Gastroesophageal sphincter (tissue), 4 donors: ENCODE data around the gene MRPL12. TPM values are rescaled to one million over a fixed set of nuclear protein-coding genes. Genes with fewer than 3 reads are reported as not detected.

ENCODE experiments used
- ATAC-seq: fragments of 150-250 bp; one replicate; pipeline ENCODE4 v1.9.1; 2016; ENCODE audit warnings: mild to moderate bottlenecking, moderate library complexity
- H3K27ac ChIP-seq, 4 donors: fragments of 200-600 bp; sonication (generic) in 3 of 4; 1 replicate in 3 of 4; 2 replicates in 1 of 4; pipeline ENCODE4 v1.5.1; 2016 to 2019
- H3K27me3 ChIP-seq: fragments of 200-600 bp; sonication (generic); one replicate; pipeline ENCODE4 v1.5.1; 2019
- H3K36me3 ChIP-seq, 2 donors: fragments of 200-600 bp; sonication (generic); one replicate each; pipeline ENCODE4 v1.5.1; 2019; ENCODE audit warnings: control low read depth in 1 of 2
- H3K4me1 ChIP-seq, 3 donors: fragments of 200-600 bp; sonication (generic); 1 replicate in 2 of 3; 2 replicates in 1 of 3; pipeline ENCODE4 v1.5.1; 2016 to 2019; ENCODE audit warnings: control low read depth in 2 of 3
- H3K4me3 ChIP-seq, 2 donors: fragments of 200-600 bp; sonication (generic); one replicate each; pipeline ENCODE4 v1.5.1; 2019; ENCODE audit warnings: mild to moderate bottlenecking in 1 of 2, moderate library complexity in 1 of 2
- H3K9me3 ChIP-seq, 3 donors: fragments of 200-600 bp; sonication (generic); one replicate each; pipeline ENCODE4 v1.5.1; 2017 to 2019; ENCODE audit warnings: control low read depth in 2 of 3
- EP300 ChIP-seq: sonication (generic); formaldehyde crosslinking; IDR thresholded peaks from one replicate; pipeline ENCODE4 v1.6.1; 2017; ENCODE audit warnings: antibody characterized with exemption, mild to moderate bottlenecking
- POLR2A ChIP-seq, 2 donors: fragments of 450-650 bp; IDR thresholded peaks; one replicate each; pipeline ENCODE4 v1.6.1; 2017; ENCODE audit warnings: antibody characterized with exemption in 2 of 2, mild to moderate bottlenecking in 2 of 2, moderate library complexity in 1 of 2
- POLR2AphosphoS5 ChIP-seq: sonication (generic); formaldehyde crosslinking; IDR thresholded peaks from one replicate; pipeline ENCODE4 v1.6.1; 2017; ENCODE audit warnings: antibody characterized with exemption
- WGBS, 2 donors: methylation state at CpG; one replicate each; pipeline ENCODE4 v1.1.5; 2018; ENCODE audit warnings: low coverage in 1 of 2; 5-methylcytosine and 5-hydroxymethylcytosine counted together
- total RNA-seq, 4 donors: library from RNA; depleted of rRNA; stranded (reverse); fragments of >200 nt; gene quantifications; one replicate each; pipeline ENCODE4 v1.1.0, GENCODE V29; 2016
- TF ChIP-seq, protein P1 (sequence below), 4 experiments: fragments of 200-600 bp in 2 of 4; fragments of 450-650 bp in 2 of 4; sonication (generic) in 1 of 4; IDR thresholded peaks; one replicate each; pipeline ENCODE4 v1.5.1; 2017 to 2019; ENCODE audit warnings: antibody characterized with exemption in 4 of 4, mild to moderate bottlenecking in 2 of 4, moderate library complexity in 2 of 4

MRPL12 gene
- total RNA-seq, 4 donors from 2014 or later: 27.5 to 42.9 (median 29.3) TPM

DNA sequence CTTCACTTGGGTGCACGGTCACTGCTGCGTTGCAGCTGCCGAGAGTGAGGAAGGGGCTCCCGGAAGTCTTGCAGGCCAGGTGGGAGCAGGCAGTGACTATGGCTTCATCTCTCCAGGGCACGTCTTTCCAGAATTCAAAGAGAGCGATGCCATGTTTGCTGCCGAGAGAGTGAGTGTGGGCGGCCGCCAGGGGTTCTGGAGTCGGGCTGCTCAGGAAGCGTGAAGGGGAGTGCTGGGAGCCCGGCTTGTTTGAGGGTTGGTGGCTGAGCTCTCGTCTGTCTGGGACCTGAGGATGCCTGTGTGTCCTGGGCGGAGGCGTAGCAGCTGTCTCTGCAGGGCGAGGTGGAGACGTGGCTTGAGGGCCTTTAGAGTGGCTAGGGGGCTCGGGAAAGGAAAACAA lies 13.1 kb upstream of the MRPL12 start:
- Histone ChIP-seq H3K27me3 (no peaks in the 10 kb centered on the region), H3K4me1 (peaks cover 0 to 24% (median 6%) of the 10 kb centered on the region in 3 donors), H3K9me3 (no peaks in the 10 kb centered on the region), H3K4me3 (no peak overlapping the region), H3K36me3 (peaks cover 0 to 94% of the 10 kb centered on the region in 2 donors), H3K27ac (no peak overlapping the region)
- ATAC-seq: no peak
- WGBS, 2 donors: 78 to 100% methylated on average over 1 to 4 of the region's 18 CpGs
- TF ChIP-seq EP300: no peak
- TF ChIP-seq, protein P1, sequence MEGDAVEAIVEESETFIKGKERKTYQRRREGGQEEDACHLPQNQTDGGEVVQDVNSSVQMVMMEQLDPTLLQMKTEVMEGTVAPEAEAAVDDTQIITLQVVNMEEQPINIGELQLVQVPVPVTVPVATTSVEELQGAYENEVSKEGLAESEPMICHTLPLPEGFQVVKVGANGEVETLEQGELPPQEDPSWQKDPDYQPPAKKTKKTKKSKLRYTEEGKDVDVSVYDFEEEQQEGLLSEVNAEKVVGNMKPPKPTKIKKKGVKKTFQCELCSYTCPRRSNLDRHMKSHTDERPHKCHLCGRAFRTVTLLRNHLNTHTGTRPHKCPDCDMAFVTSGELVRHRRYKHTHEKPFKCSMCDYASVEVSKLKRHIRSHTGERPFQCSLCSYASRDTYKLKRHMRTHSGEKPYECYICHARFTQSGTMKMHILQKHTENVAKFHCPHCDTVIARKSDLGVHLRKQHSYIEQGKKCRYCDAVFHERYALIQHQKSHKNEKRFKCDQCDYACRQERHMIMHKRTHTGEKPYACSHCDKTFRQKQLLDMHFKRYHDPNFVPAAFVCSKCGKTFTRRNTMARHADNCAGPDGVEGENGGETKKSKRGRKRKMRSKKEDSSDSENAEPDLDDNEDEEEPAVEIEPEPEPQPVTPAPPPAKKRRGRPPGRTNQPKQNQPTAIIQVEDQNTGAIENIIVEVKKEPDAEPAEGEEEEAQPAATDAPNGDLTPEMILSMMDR (IDR thresholded peaks at IDR 0.05): no peak

DNA sequence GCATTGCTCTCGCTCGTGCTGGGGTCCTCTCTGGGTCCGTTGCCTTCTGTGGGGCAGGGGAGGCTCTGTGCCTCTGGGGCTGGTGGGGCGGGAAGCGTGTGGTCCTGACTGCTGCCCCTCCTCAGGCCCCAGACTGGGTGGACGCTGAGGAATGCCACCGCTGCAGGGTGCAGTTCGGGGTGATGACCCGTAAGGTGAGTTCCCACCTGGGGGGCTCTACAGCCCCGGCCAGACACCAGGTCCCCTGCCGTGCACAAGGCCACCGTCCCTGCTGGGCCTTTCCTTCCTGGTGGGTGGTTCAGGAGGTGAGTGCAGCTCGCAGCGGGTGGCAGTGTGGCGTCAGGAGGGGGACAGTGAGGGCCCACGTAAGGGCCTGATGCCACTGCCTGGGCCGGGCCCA lies 12.6 kb upstream of the MRPL12 start:
- Histone ChIP-seq H3K4me3 (no peak overlapping the region), H3K27ac (no peak overlapping the region), H3K4me1 (peaks cover 0 to 19% (median 1%) of the 10 kb centered on the region in 3 donors), H3K27me3 (no peaks in the 10 kb centered on the region), H3K36me3 (peaks cover 0 to 99% of the 10 kb centered on the region in 2 donors), H3K9me3 (no peaks in the 10 kb centered on the region)
- TF ChIP-seq POLR2AphosphoS5 (no peak), POLR2A (IDR thresholded peaks at IDR 0.05) (no peak), EP300 (no peak)
- TF ChIP-seq, protein P1 (IDR thresholded peaks at IDR 0.05): no peak
- 60% methylated on average over 2 of the region's 17 CpGs; no CpG with 5 or more reads in 1 of the 2 donors for whole genome bisulfite sequencing, 2 donors
- ATAC-seq: no peak

DNA sequence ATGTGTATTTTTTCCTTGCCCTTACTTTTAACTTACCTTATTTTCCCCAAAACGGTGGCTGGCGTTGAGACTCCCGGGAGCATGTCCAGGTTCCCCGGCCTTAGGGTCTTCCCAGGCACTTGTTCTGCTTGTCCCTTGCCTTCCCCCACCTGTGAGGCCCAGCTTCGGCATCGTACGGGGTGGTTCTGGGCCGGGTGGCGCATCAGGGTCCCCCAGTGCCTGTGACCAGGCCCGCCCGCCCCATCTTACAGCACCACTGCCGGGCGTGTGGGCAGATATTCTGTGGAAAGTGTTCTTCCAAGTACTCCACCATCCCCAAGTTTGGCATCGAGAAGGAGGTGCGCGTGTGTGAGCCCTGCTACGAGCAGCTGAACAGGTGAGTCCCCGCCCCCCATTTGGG lies 12.0 kb upstream of the MRPL12 start:
- no peak for ATAC-seq
- TF ChIP-seq POLR2A (IDR thresholded peaks at IDR 0.05): no peak
- TF ChIP-seq, protein P1 (IDR thresholded peaks at IDR 0.05): no peak
- no peak for TF ChIP-seq EP300
- TF ChIP-seq POLR2AphosphoS5: no peak
- no peak overlapping the region for H3K27ac ChIP-seq
- H3K36me3 ChIP-seq: peaks cover 0 to 100% of the 10 kb centered on the region in 2 donors
- no peaks in the 10 kb centered on the region for H3K9me3 ChIP-seq
- peaks cover 0 to 12% (median 0%) of the 10 kb centered on the region in 3 donors for H3K4me1 ChIP-seq
- no peaks in the 10 kb centered on the region for H3K27me3 ChIP-seq
- H3K4me3 ChIP-seq: no peak overlapping the region
- WGBS, 2 donors: 92% methylated on average over 3 of the region's 18 CpGs; no CpG with 5 or more reads in 1 of the 2 donors

DNA sequence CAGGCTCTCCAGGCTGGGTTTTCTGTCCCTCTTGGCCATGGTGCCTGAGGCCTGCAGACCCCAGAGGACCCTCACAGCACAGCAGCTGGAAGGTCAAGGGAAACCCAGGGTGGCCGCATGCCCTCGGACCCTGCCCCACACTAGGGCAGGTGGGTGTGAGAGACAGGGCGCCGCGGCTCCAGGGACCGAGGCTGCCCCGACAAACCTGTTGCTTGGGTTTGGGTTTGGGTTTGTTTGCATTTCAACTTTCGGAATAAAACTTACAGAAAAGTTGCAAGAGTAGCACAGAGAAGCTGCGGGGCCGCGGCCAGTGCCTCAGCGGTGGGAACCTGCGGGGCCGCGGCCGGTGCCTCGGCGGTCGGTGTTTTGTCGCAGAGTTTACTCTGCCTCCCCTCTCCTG lies 11.6 kb upstream of the MRPL12 start:
- no peak overlapping the region for H3K27ac ChIP-seq
- H3K27me3 ChIP-seq: no peaks in the 10 kb centered on the region
- TF ChIP-seq, protein P1 (IDR thresholded peaks at IDR 0.05): no peak
- TF ChIP-seq POLR2A (IDR thresholded peaks at IDR 0.05) (no peak), POLR2AphosphoS5 (no peak), EP300 (no peak)
- 96% methylated on average over 9 to 12 of the region's 20 CpGs for WGBS, 2 donors
- ATAC-seq: no peak
- H3K36me3 ChIP-seq: peaks cover 0 to 100% of the 10 kb centered on the region in 2 donors
- H3K4me1 ChIP-seq: peaks cover 0 to 8% (median 0%) of the 10 kb centered on the region in 3 donors
- H3K4me3 ChIP-seq: no peak overlapping the region
- H3K9me3 ChIP-seq: no peaks in the 10 kb centered on the region

DNA sequence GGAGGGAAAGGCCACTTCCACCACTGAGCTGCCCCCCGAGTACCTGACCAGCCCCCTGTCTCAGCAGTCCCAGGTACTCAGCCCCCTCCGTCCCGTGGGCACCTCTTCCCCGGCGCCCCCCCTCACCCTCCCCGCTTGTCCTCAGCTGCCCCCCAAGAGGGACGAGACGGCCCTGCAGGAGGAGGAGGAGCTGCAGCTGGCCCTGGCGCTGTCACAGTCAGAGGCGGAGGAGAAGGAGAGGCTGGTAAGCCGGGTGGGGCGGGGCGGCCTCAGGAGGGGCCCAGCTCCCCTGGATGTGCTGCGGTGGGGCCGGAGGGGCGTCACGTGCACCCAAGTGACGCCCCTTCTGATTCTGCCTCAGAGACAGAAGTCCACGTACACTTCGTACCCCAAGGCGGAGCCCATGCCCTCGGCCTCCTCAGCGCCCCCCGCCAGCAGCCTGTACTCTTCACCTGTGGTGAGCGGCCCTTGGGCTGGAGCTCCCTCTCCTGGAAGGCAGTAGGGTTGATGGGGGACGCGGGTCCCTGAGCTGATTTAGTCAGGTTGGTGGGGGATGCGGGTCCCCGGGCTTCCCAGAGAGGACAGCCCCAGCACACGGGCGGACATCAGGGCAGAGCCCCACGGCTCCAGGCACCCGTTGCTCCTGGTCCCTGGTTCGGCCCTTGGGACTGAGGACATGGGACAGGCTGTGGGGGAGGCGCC lies 9.5 kb upstream of the MRPL12 start:
- no peak for ATAC-seq
- Histone ChIP-seq H3K36me3 (peaks cover 0 to 100% of the 10 kb centered on the region in 2 donors), H3K27ac (no peak overlapping the region), H3K4me1 (no peaks in the 10 kb centered on the region), H3K9me3 (no peaks in the 10 kb centered on the region), H3K27me3 (no peaks in the 10 kb centered on the region), H3K4me3 (no peak overlapping the region)
- TF ChIP-seq EP300 (no peak), POLR2A (IDR thresholded peaks at IDR 0.05) (no peak), POLR2AphosphoS5 (no peak)
- TF ChIP-seq, protein P1 (IDR thresholded peaks at IDR 0.05): no peak
- whole genome bisulfite sequencing, 2 donors: 83% methylated on average over 8 of the region's 35 CpGs; no CpG with 5 or more reads in 1 of the 2 donors
